HepG2 (cell line): Measurements from ENCODE around the gene PCYT2. TPM values are rescaled to one million over a fixed set of nuclear protein-coding genes. Genes with fewer than 3 reads are reported as not detected.

Experiments
- CENPBD1 ChIP-seq: sonication (generic); formaldehyde crosslinking; IDR thresholded peaks from 2 replicates; pipeline ENCODE4 v1.8.0; 2022; ENCODE audit warnings: missing genetic modification reagents, low read depth, mild to moderate bottlenecking, borderline replicate concordance
- CHCHD3 ChIP-seq: sonication (generic); formaldehyde crosslinking; IDR thresholded peaks from 2 replicates; pipeline ENCODE4 v1.8.0; 2022; ENCODE audit warnings: mild to moderate bottlenecking, missing genetic modification reagents, moderate library complexity
- CTCF ChIP-seq: sonication (generic); formaldehyde crosslinking; IDR thresholded peaks from 2 replicates; pipeline ENCODE4 v1.5.0; 2020; ENCODE audit warnings: mild to moderate bottlenecking, missing genetic modification reagents, moderate library complexity
- ETV6 ChIP-seq: sonication (generic); formaldehyde crosslinking; conservative IDR thresholded peaks from 2 replicates; pipeline ENCODE4 v1.4.0; 2020; ENCODE audit warnings: missing genetic modification reagents
- HNF4G ChIP-seq, 2 experiments: sonication (generic) in 1 of 2; formaldehyde crosslinking in 1 of 2; IDR thresholded peaks; 2 replicates each; pipeline versions ENCODE4 v1.4.0 to v1.6.1; 2011 to 2020; ENCODE audit warnings: borderline replicate concordance in 2 of 2, low read depth in 2 of 2, mild to moderate bottlenecking in 2 of 2, low read length in 1 of 2, missing genetic modification reagents in 1 of 2, moderate library complexity in 1 of 2
- HNRNPLL ChIP-seq: fragments of 200-400 bp; formaldehyde crosslinking; IDR thresholded peaks from 2 replicates; pipeline ENCODE4 v1.6.1; 2017; ENCODE audit warnings: mild to moderate bottlenecking, low read depth, low read length; ENCODE audit not compliant: poor library complexity, severe bottlenecking
- ISL2 ChIP-seq: sonication (generic); formaldehyde crosslinking; IDR thresholded peaks from 2 replicates; pipeline ENCODE4 v1.5.0; 2020; ENCODE audit warnings: missing genetic modification reagents
- NFKB2 ChIP-seq: sonication (generic); formaldehyde crosslinking; IDR thresholded peaks from 2 replicates; pipeline ENCODE4 v1.4.0; 2020; ENCODE audit warnings: missing genetic modification reagents, borderline replicate concordance
- NFYB ChIP-seq: sonication (generic); formaldehyde crosslinking; IDR thresholded peaks from 2 replicates; pipeline ENCODE4 v1.4.0; 2020; ENCODE audit warnings: missing genetic modification reagents
- PAWR ChIP-seq: sonication (generic); formaldehyde crosslinking; IDR thresholded peaks from 2 replicates; pipeline ENCODE4 v1.4.0; 2020; ENCODE audit warnings: missing genetic modification reagents, mild to moderate bottlenecking, borderline replicate concordance
- SAFB2 ChIP-seq: sonication (generic); formaldehyde crosslinking; IDR thresholded peaks from 2 replicates; pipeline ENCODE4 v1.5.1; 2020; ENCODE audit warnings: missing genetic modification reagents, low read depth, mild to moderate bottlenecking, borderline replicate concordance
- TBP ChIP-seq: sonication (generic); formaldehyde crosslinking; IDR thresholded peaks from 2 replicates; pipeline ENCODE4 v1.5.0; 2020; ENCODE audit warnings: missing genetic modification reagents
- ZBTB10 ChIP-seq: sonication (generic); formaldehyde crosslinking; IDR thresholded peaks from 2 replicates; pipeline ENCODE4 v1.4.0; 2020; ENCODE audit warnings: missing genetic modification reagents, borderline replicate concordance
- ZBTB14 ChIP-seq: sonication (generic); formaldehyde crosslinking; IDR thresholded peaks from 2 replicates; pipeline ENCODE4 v1.4.0; 2020; ENCODE audit warnings: missing genetic modification reagents
- ZNF350 ChIP-seq: sonication (generic); formaldehyde crosslinking; IDR thresholded peaks from 2 replicates; pipeline ENCODE4 v1.4.0; 2020; ENCODE audit warnings: mild to moderate bottlenecking, low read depth, missing genetic modification reagents, borderline replicate concordance
- ZNF772 ChIP-seq: sonication (generic); formaldehyde crosslinking; IDR thresholded peaks from 2 replicates; pipeline ENCODE4 v1.5.0; 2020; ENCODE audit warnings: mild to moderate bottlenecking, missing genetic modification reagents
- ZNF784 ChIP-seq: sonication (generic); formaldehyde crosslinking; IDR thresholded peaks from 2 replicates; pipeline ENCODE4 v1.5.1; 2020; ENCODE audit warnings: missing genetic modification reagents, mild to moderate bottlenecking, borderline replicate concordance
- polyA plus RNA-seq, 8 experiments: library from polyadenylated mRNA; depleted of rRNA in 3 of 8; stranded (reverse) in 7 of 8; unstranded in 1 of 8; fragments of >200 nt; fragmentation: Illumina TruSeq in 4 of 8; extraction: Trizol in 4 of 8; gene quantifications; 2 replicates each; pipeline versions ENCODE4 v1.2.1 to v1.2.3, GENCODE V29; 2011 to 2016; ENCODE audit warnings: low read depth in 4 of 8, missing spikeins in 1 of 8, mixed read lengths in 1 of 8; ENCODE audit not compliant: insufficient read depth in 1 of 8
- total RNA-seq, 5 experiments: library from RNA; depleted of rRNA; stranded (reverse); fragments of >200 nt; fragmentation: Illumina TruSeq; extraction: Trizol; gene quantifications; 2 replicates each; pipeline ENCODE4 v1.2.3, GENCODE V29; 2016; ENCODE audit warnings: low read depth in 1 of 5

Gene PCYT2
- total and polyA plus RNA-seq, 2 of the 13 experiments (the other 11 are each of a cell fraction or from before 2014, with no cell fraction given): 147 to 297 TPM

- TF ChIP-seq CTCF (CRISPR knock-in tag): no peak
- TF ChIP-seq NFYB (CRISPR knock-in tag): no peak
- TF ChIP-seq ZBTB10: no peak
- TF ChIP-seq PAWR (CRISPR knock-in tag): no peak
- TF ChIP-seq ISL2 (CRISPR knock-in tag): no peak
- TF ChIP-seq NFKB2 (CRISPR knock-in tag): no peak
- TF ChIP-seq ZNF350 (CRISPR knock-in tag): no peak
- TF ChIP-seq ETV6 (CRISPR knock-in tag): no peak
- TF ChIP-seq ZBTB14: no peak
- no peak for TF ChIP-seq HNF4G (IDR thresholded peaks at IDR 0.05; ENCODE audit: borderline replicate concordance, low read depth, low read length)
- no peak for TF ChIP-seq HNF4G (CRISPR knock-in tag; IDR thresholded peaks at IDR 0.05; ENCODE audit: borderline replicate concordance, low read depth)
- TF ChIP-seq ZNF772 (CRISPR knock-in tag): no peak
- 0 out of 2 replicates have a peak, but pooled peaks have one; percentile 14 for TF ChIP-seq ZNF784 (CRISPR knock-in tag)
- no peak for TF ChIP-seq TBP (CRISPR knock-in tag)
- no peak for TF ChIP-seq SAFB2 (CRISPR knock-in tag)
- 0 out of 2 replicates have a peak, but pooled peaks have one; percentile 4 for TF ChIP-seq CHCHD3 (CRISPR knock-in tag)
- TF ChIP-seq HNRNPLL: peak; percentile 13
- no peak for TF ChIP-seq CENPBD1 (CRISPR knock-in tag)
Measured at GRCh38 chr17:81865358-81865732, 45.9 kb downstream of the PCYT2 start (continued).
